NCI-H345 (cell line): ENCODE measurements around the gene INTS14.
A peak's percentile ranks its signal among the peaks of the same experiment; 100 is the strongest.
"Not testable (repeated sequence)": the region's sequence is repeated elsewhere in the genome, so short reads cannot be mapped to it uniquely, and the experiment has no call there.

Experiments used
- DNase-seq: peaks from one replicate; lab custom pipeline; 2025; lab: John Stamatoyannopoulos, UW

Gene INTS14

GRCh38 chr15:65578904-65579728, 31.8 kb downstream of the INTS14 start:
- DNase-seq, result no peak

- no peak for DNase-seq
These were observed 33.6 kb downstream of the INTS14 start for GRCh38 chr15:65577129-65577996.

DNA sequence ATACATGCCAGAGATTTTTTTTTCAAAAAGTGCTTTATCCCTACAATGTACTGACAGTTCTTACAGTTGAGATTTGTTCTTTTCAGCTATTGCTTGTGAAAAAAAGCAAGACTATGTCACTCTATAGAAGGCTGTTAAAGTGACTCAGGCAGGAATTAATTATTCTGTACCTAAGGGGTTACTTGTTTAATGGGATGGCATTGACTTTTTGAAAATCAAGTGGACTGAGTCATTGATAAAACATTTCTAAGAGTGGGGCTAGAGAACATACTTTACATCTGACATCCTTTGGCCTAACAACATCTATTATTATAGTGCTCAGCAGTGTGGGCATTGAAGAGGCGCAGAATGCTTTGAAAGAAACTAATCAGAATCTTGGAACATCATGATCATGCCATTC, 34.3 kb downstream of the INTS14 start:
- no peak for DNase-seq

DNA sequence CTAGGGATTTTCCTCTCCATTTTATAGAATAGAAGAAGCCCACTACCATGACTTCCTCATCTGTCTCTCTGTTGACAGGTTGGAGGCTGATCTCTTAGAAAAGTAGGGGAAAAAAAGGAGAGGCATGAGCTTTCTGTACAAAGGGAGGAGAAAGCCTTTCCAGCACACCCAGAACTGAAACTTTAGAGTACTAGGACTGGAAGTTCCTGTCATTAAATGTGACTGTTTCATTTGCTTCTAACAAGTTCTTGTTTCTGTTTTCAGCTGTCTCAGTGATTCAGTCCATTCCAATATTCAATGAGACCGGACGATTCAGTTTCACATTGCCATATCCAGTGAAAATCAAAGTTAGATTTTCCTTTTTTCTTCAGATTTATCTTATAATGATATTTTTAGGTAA, 39.0 kb downstream of the INTS14 start:
- no peak for DNase-seq

DNA sequence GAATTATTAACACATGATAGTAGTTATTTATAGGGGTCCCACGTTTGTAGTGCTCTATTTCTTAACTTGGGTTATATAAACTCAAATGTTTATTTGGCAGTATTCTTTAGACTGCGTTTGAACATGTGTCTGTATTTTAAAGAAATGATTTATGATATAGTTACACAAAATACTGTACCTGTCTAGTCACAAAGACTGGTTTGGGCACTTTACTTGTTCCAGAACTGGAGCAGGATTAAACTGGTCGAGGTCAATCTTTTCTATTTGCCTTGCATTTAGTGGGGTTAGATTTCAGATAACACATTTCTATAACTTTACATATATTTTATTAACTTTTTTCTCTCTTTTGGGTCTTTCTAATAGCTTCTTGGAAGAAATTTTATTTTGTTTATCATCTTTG, 41.2 kb downstream of the INTS14 start:
- DNase-seq, result no peak

- DNase-seq, result no peak
These were observed 49.0 kb downstream of the INTS14 start for GRCh38 chr15:65561934-65562333.

- DNase-seq, result no peak
These were observed 51.0 kb downstream of the INTS14 start for GRCh38 chr15:65559941-65560340.

- DNase-seq, result no peak
These were observed 51.8 kb downstream of the INTS14 start for GRCh38 chr15:65558997-65559760.

DNA sequence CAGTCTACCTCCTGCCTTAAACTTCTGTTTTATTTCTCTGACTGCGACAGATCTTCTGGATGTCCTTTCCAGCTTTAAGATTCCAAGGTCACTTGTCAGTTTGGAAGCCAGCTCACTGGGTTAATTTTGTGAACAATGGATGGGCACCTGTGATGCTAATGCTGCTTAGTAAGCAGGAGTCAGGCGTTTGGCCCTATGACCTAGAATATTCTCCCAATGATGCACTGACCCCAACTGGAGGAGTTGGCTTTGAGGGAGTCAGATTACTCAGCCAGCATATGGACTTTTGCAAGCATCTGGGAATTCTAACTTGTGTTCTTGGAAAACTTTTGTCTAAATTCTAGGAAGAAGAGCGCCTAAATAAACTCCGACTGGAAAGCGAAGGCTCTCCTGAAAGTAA, 52.6 kb downstream of the INTS14 start:
- DNase-seq, result no peak

DNA sequence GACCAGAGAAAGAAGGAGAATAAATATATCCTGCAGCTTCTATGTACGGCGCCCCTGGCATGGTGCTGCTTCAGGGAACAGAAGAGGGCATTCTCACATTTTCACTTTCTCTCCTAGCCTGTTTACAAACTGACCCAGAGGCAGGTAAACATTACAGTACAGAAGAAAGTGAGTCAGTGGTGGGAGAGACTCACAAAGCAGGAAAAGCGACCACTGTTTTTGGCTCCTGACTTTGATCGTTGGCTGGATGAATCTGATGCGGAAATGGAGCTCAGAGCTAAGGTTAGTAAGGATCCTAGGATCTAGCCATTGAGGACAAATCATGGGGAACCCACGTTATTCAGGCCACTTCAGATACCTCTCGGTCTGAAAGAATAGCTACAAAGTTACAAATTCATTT, 54.3 kb downstream of the INTS14 start:
- DNase-seq, result no peak

DNA sequence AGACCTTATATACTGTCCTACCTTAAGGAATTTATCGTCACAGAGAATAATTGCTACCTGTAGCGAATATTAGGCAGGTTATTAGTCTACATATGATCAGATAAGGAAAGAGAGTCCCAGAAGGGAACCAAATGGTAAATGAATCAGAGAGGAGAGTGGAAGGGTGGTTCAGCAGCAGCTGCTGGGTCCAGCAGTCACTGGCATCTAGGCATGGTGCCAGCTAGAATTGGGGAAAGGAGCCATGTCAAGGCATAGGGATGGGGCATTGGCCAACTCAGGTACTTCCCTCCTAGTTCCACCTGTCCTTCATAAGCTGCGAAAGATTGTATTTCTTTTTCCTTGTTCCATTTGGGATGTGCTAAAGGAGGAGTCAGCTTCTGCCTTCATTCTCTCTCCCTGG, 57.2 kb downstream of the INTS14 start:
- no peak for DNase-seq

- DNase-seq, result not testable (repeated sequence)
These were observed 58.1 kb downstream of the INTS14 start for GRCh38 chr15:65552851-65553250.

- DNase-seq, result no peak
These were observed 59.7 kb downstream of the INTS14 start for GRCh38 chr15:65551183-65551582.

DNA sequence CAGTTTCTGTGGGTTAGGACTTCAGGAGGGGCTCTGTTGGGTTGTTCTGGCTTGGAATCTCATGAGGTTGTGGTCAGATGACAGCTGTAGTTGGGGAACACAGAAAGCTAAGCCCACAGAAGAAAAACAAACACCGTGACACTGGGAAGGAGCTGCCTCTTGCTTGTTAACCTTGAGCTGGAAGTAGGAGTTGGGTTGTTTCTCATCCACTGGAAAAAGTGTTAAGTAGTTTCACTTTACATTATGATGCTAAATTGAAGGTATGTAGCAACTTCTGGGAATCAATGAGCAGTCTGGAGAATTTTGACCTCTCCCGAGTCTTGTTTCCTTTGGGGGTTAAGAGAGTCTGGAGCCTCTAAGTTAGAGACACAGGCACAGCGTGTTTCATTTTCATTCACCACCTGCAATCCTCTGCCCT, 60.2 kb downstream of the INTS14 start:
- DNase-seq, result no peak

DNA sequence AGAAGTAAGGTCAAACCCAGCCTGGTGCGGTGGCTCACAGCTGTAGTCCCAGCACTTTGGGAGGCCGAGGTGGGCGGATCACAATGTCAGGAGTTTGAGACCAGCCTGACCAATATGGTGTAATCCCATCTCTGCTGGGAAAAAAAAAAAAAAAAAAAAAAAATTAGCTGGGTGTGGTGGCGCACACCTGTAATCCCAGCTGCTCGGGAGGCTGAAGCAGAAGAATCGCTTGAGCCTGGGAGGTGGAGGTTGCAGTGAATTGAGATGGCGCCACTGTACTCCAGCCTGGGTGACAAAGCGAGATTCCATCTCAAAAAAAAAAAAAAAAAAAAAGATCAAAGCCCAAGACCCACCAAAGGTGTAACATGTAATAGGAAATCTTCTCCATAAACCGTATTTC, 61.6 kb downstream of the INTS14 start:
- not testable (repeated sequence) for DNase-seq

DNA sequence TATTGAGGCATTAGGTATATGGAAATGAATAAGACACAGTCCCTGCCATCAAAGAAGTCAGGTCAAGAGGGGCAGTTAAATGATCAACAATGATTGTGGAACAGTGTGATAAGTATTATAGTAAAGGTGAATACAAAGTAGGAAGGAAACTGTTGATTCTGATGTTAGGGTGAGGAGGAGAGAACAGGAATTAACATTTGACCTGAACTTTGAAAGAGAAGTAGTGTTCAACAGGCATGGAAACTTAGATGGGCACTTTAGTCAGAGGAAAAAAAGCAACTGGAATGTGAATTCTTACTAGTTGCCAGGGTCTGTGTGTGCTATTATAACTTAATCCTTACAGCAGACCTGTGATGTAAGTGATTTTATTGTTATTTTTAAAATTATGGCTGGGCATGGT, 63.1 kb downstream of the INTS14 start:
- DNase-seq, result no peak

DNA sequence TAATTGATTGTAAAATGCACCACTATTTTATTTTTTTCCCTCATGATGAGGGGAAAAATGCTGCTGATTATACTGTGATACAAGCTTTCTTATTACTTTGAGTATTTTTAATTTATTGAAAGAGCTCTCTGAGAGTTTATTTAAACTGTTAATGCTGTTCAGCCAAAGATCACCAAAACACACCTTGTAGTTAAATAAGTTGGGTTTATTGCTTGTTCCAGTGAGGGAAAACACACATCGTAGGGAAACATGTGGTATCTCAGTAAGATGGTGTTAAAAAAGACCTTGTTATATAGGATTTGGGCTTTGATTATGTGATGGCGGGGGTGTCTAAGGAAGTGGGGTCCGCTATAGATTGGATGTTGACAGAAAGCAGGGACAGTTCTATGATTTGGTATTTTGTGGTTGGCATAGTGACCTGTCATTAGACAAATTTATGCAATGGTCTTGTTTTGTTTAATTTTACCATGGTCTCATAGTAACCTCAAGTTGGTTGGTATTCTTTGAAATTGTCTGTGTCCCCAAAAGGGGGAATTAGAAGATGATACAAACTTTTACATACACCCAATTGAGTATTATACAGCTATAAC, 69.6 kb downstream of the INTS14 start:
- DNase-seq, result no peak

GRCh38 chr15:65540314-65540713, 70.6 kb downstream of the INTS14 start:
- no peak for DNase-seq

GRCh38 chr15:65535192-65535591, 75.7 kb downstream of the INTS14 start:
- no peak for DNase-seq

DNA sequence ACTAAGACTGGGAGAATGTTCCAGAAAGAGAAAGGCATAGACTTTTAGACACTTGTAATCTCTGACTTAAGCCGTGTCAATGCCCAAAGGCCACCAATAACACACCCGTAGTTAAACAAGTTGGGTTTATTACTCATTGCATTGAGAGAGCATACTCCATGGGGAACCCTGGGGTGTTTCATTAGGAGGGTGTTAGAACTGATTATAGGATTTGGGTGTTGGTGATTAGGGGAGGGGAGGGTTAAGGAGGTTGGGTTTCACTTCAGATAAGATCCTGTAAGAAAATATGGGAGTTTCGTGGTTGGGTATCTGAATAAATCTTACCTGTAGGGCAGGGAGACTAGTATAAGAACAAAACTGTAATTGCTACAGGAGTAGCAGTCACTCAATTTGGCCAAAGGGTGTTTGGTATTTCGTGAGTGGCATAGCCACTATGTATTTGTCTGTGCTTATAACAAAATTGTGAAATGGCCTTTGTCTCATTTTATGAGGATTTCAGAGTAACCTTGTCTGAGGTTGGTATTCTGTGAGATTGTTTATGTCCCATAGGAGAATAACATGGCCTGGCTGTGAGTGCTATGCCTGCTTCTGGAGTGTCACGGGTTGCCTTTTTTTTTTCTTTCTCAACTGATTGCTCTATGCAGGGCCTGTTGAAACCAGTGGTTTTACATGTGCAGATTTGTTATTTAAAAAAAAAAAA, 77.7 kb downstream of the INTS14 start:
- DNase-seq, result no peak

- peak; percentile 13 for DNase-seq
These were observed 78.2 kb downstream of the INTS14 start for GRCh38 chr15:65532738-65533051.
